Osteocyte (in vitro differentiated cells): ENCODE measurements around the gene LMNB1. TPM values are rescaled to one million over a fixed set of nuclear protein-coding genes. Genes with fewer than 3 reads are reported as not detected.

Source experiments
- DNase-seq: peaks from one replicate; pipeline ENCODE4 v3.0.0; 2021; ENCODE audit warnings: mixed read lengths; ENCODE audit not compliant: unreplicated experiment; ENCODE audit errors: extremely low spot score
- H3K27ac Mint-ChIP-seq: one replicate; pipeline ENCODE4 v1.8.0; 2021; ENCODE audit warnings: mild to moderate bottlenecking, mixed read lengths; ENCODE audit not compliant: unreplicated experiment
- H3K27me3 Mint-ChIP-seq: one replicate; pipeline ENCODE4 v1.8.0; 2021; ENCODE audit warnings: mixed read lengths; ENCODE audit not compliant: unreplicated experiment
- H3K36me3 Mint-ChIP-seq: one replicate; pipeline ENCODE4 v1.8.0; 2021; ENCODE audit warnings: mixed read lengths; ENCODE audit not compliant: unreplicated experiment
- H3K4me1 Mint-ChIP-seq: one replicate; pipeline ENCODE4 v1.8.0; 2021; ENCODE audit warnings: mixed read lengths; ENCODE audit not compliant: unreplicated experiment
- H3K4me3 Mint-ChIP-seq: one replicate; pipeline ENCODE4 v1.8.0; 2021; ENCODE audit warnings: mild to moderate bottlenecking, moderate library complexity, mixed read lengths; ENCODE audit not compliant: unreplicated experiment
- H3K9me3 Mint-ChIP-seq: one replicate; pipeline ENCODE4 v1.8.0; 2021; ENCODE audit warnings: mixed read lengths; ENCODE audit not compliant: unreplicated experiment
- total RNA-seq: library from RNA; stranded (reverse); gene quantifications from 2 replicates; pipeline ENCODE4 v1.2.1, GENCODE V29; 2021
- TF ChIP-seq, protein P1 (sequence below): fragments of 200-600 bp; sonication (generic); IDR thresholded peaks from 2 replicates; pipeline ENCODE4 v1.5.0; 2021; ENCODE audit warnings: antibody characterized with exemption, mild to moderate bottlenecking, moderate library complexity

Gene LMNB1
- total RNA-seq, 1 donor from 2014 or later = 22.3 TPM

DNA sequence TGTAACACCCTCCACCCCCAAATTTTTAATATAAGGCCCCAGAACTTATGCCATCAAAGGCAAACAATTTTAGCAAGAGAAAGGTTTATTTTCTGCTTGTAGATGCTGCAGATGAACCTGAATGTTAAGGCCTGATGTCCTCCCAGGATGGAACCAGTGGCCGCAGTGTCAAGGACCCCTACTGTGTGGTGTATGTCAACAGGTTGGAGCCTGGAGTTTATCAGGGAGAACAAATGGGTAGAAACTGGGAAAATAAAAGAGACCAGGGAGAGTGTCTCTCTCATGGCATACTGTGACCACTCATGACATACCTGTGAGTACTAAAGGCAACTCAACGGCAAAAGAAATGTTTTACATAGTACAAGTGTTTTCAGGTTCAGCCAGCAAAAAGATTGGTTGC, 34.5 kb upstream of the LMNB1 start:
- Mint-ChIP-seq H3K36me3 (no peaks in the 10 kb centered on the region), H3K9me3 (no peaks in the 10 kb centered on the region), H3K27me3 (peaks cover 4% of the 10 kb centered on the region), H3K4me3 (no peak overlapping the region), H3K27ac (no peak overlapping the region), H3K4me1 (no peaks in the 10 kb centered on the region)
- TF ChIP-seq, protein P1, sequence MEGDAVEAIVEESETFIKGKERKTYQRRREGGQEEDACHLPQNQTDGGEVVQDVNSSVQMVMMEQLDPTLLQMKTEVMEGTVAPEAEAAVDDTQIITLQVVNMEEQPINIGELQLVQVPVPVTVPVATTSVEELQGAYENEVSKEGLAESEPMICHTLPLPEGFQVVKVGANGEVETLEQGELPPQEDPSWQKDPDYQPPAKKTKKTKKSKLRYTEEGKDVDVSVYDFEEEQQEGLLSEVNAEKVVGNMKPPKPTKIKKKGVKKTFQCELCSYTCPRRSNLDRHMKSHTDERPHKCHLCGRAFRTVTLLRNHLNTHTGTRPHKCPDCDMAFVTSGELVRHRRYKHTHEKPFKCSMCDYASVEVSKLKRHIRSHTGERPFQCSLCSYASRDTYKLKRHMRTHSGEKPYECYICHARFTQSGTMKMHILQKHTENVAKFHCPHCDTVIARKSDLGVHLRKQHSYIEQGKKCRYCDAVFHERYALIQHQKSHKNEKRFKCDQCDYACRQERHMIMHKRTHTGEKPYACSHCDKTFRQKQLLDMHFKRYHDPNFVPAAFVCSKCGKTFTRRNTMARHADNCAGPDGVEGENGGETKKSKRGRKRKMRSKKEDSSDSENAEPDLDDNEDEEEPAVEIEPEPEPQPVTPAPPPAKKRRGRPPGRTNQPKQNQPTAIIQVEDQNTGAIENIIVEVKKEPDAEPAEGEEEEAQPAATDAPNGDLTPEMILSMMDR = no peak
- no peak for DNase-seq

DNA sequence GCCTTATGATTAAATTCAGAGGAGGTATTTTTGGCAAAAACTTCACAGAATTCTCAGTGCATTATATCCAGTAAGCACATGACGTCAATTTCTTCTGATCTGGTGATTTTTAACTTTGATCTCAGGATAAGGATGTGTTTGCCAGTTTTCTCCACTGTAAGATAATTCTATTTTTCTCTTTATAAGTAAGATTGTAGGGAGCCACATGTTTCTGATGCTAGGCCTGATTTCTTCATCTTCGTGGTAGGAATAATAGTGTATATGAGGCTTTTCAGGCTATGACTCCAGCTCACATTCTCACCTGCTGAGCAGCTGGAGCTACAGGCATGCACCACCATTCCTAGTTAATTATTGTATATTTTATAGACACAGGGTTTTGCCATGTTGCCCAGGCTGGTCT, 32.1 kb upstream of the LMNB1 start:
- Mint-ChIP-seq H3K27ac (no peak overlapping the region), H3K4me3 (no peak overlapping the region), H3K4me1 (peaks cover 8% of the 10 kb centered on the region), H3K9me3 (no peaks in the 10 kb centered on the region), H3K27me3 (peaks cover 2% of the 10 kb centered on the region), H3K36me3 (no peaks in the 10 kb centered on the region)
- no peak for DNase-seq
- TF ChIP-seq, protein P1 = no peak

DNA sequence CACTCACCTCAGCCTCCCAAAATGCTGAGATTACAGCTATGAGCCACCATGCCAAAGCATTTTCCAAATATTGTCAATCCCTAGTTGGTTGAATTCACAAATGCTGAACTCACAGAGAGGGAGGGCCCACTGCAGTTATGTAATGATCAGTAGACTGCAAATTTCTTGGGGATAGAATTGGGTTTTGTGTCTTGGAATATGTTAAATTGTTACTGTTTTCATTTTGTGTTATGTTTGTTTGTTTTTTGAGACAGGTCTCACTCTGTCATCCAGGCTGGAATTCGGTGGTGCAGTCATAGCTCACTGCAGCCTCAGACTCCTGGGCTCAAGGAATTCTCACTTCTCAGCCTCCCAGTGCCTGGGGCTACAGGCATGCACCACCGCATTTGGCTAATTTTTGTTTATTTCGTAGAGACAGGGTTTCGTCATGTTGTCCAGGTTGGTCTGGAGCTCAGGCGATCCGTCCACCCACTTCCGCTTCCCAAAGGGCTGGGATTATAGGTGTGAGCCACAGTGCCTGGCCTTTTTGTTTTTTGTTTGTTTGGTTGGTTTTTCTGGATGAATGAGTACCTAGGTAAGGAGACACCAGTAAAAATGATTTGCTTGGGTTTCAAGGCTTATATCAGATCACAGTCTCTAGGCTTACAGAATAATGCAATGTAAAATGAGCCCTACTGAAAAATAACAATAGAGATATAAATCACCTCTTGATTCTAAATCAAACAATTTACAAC, 31.5 kb upstream of the LMNB1 start:
- no peaks in the 10 kb centered on the region for H3K36me3 Mint-ChIP-seq
- H3K4me3 Mint-ChIP-seq = no peak overlapping the region
- H3K4me1 Mint-ChIP-seq = peaks cover 8% of the 10 kb centered on the region
- H3K27ac Mint-ChIP-seq = no peak overlapping the region
- H3K9me3 Mint-ChIP-seq = no peaks in the 10 kb centered on the region
- peaks cover 2% of the 10 kb centered on the region for H3K27me3 Mint-ChIP-seq
- TF ChIP-seq, protein P1 = no peak
- DNase-seq = no peak

DNA sequence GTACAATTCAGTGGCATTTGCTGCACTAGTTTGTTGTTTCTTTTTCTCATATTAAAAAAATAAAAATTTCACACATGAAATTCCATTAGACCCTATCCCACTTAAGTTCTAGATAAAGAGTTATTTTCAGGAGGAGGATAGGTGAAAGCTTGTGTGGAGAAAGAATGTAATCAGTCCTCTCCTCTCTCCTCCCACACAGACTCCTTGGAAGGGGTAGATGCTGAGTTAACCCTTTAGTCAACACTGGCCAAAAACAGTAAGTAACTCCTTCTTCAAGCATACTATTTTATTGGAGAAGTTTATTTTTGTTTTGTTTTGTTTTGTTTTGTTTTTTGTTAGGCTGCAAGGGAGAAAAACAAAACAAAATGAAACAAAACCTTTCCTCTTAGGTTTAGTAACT, 30.6 kb upstream of the LMNB1 start:
- H3K27ac Mint-ChIP-seq = no peak overlapping the region
- H3K4me3 Mint-ChIP-seq = no peak overlapping the region
- peaks cover under 1% of the 10 kb centered on the region for H3K27me3 Mint-ChIP-seq
- H3K36me3 Mint-ChIP-seq = no peaks in the 10 kb centered on the region
- H3K4me1 Mint-ChIP-seq = peaks cover 8% of the 10 kb centered on the region
- no peak for DNase-seq
- no peaks in the 10 kb centered on the region for H3K9me3 Mint-ChIP-seq
- TF ChIP-seq, protein P1 = no peak

DNA sequence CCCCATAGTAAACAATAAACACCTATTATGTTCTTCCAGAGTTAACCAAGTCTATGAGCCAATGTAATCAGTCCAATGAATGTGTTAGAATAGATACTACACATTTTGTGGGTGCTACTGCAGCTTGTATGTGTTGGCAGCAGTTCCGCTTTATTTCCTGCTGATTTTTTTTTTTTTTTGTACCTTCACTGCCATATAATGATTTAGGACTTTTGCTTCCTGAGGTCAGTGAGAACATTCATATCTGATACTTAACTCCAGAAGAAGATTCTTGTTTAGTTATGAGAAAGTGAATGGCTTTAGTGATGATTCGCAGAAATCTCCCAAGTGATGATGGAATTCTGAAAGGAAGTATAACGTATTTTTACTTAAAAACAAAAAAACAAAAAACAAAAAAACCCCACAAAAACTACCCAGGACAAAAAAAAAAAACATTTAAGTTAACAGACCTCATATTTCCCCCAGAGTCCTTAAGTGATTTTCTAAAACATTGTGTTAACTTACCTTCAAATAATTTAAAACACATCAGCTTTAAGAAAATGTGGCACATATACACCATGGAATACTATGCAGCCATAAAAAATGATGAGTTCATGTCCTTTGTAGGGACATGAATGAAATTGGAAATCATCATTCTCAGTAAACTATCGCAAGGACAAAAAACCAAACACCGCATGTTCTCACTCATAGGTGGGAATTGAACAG, 24.7 kb upstream of the LMNB1 start:
- no peak overlapping the region for H3K4me3 Mint-ChIP-seq
- TF ChIP-seq, protein P1 = no peak
- no peak for DNase-seq

More for the DNA sequence above, 24.7 kb upstream of the LMNB1 start:
- H3K27ac Mint-ChIP-seq = no peak overlapping the region
- H3K9me3 Mint-ChIP-seq = peaks cover 6% of the 10 kb centered on the region
- no peaks in the 10 kb centered on the region for H3K36me3 Mint-ChIP-seq
- H3K4me1 Mint-ChIP-seq = peaks cover 8% of the 10 kb centered on the region
- no peaks in the 10 kb centered on the region for H3K27me3 Mint-ChIP-seq
